Activated T-cell treated with anti-CD3 and anti-CD28 coated beads, Interleukin-2, amount 50 U/mL, for 24 hours (primary cell): ENCODE measurements around the gene ASTN2.

ENCODE experiments used
- DNase-seq: peaks from one replicate; pipeline ENCODE4 v3.0.0-alpha.2; 2020
- H3K27ac Mint-ChIP-seq: 2 replicates; pipeline ENCODE4 v1.8.0; 2020; ENCODE audit warnings: mild to moderate bottlenecking, mixed read lengths
- H3K27me3 Mint-ChIP-seq: 2 replicates; pipeline ENCODE4 v1.8.0; 2020; ENCODE audit warnings: mixed read lengths
- H3K36me3 Mint-ChIP-seq: 2 replicates; pipeline ENCODE4 v1.8.0; 2020; ENCODE audit warnings: low read depth, mixed read lengths
- H3K4me1 Mint-ChIP-seq: 2 replicates; pipeline ENCODE4 v1.8.0; 2020; ENCODE audit warnings: low read depth, mixed read lengths
- H3K4me3 Mint-ChIP-seq: 2 replicates; pipeline ENCODE4 v1.8.0; 2020; ENCODE audit warnings: mild to moderate bottlenecking, moderate library complexity, mixed read lengths
- H3K9me3 Mint-ChIP-seq: 2 replicates; pipeline ENCODE4 v1.8.0; 2020; ENCODE audit warnings: mixed read lengths

The ASTN2 gene

GRCh38 chr9:117359910-117360309 is 54.9 kb downstream of the ASTN2 start:
- no peak for DNase-seq
- Mint-ChIP-seq H3K27ac (no peak overlapping the region), H3K36me3 (no peaks in the 10 kb centered on the region), H3K9me3 (peaks cover 3% of the 10 kb centered on the region), H3K4me1 (no peaks in the 10 kb centered on the region), H3K27me3 (no peaks in the 10 kb centered on the region), H3K4me3 (no peak overlapping the region)

GRCh38 chr9:117355542-117355941 is 59.3 kb downstream of the ASTN2 start:
- Mint-ChIP-seq H3K4me3 (no peak overlapping the region), H3K36me3 (no peaks in the 10 kb centered on the region), H3K27ac (no peak overlapping the region), H3K27me3 (no peaks in the 10 kb centered on the region), H3K9me3 (peaks cover 4% of the 10 kb centered on the region), H3K4me1 (no peaks in the 10 kb centered on the region)
- DNase-seq = no peak

- H3K9me3 Mint-ChIP-seq = peaks cover 4% of the 10 kb centered on the region
- no peak overlapping the region for H3K4me3 Mint-ChIP-seq
- H3K36me3 Mint-ChIP-seq = no peaks in the 10 kb centered on the region
- H3K4me1 Mint-ChIP-seq = no peaks in the 10 kb centered on the region
- no peak overlapping the region for H3K27ac Mint-ChIP-seq
- H3K27me3 Mint-ChIP-seq = no peaks in the 10 kb centered on the region
- no peak for DNase-seq
These were observed 59.9 kb downstream of the ASTN2 start for GRCh38 chr9:117354997-117355396.

- Mint-ChIP-seq H3K27me3 (no peaks in the 10 kb centered on the region), H3K4me1 (no peaks in the 10 kb centered on the region), H3K27ac (no peak overlapping the region), H3K36me3 (no peaks in the 10 kb centered on the region), H3K9me3 (peaks cover 4% of the 10 kb centered on the region), H3K4me3 (no peak overlapping the region)
- DNase-seq = no peak
These were observed 60.5 kb downstream of the ASTN2 start for GRCh38 chr9:117354244-117354847.

GRCh38 chr9:117344892-117345660 is 69.8 kb downstream of the ASTN2 start:
- Mint-ChIP-seq H3K36me3 (no peaks in the 10 kb centered on the region), H3K27me3 (no peaks in the 10 kb centered on the region), H3K4me3 (no peak overlapping the region), H3K4me1 (peaks cover 3% of the 10 kb centered on the region), H3K27ac (no peak overlapping the region), H3K9me3 (no peaks in the 10 kb centered on the region)
- DNase-seq = no peak

GRCh38 chr9:117343427-117343826 is 71.4 kb downstream of the ASTN2 start:
- H3K4me1 Mint-ChIP-seq = peaks cover 3% of the 10 kb centered on the region
- no peaks in the 10 kb centered on the region for H3K27me3 Mint-ChIP-seq
- H3K9me3 Mint-ChIP-seq = no peaks in the 10 kb centered on the region
- H3K27ac Mint-ChIP-seq = no peak overlapping the region
- no peak overlapping the region for H3K4me3 Mint-ChIP-seq
- no peak for DNase-seq
- H3K36me3 Mint-ChIP-seq = no peaks in the 10 kb centered on the region

- DNase-seq = no peak
- H3K4me1 Mint-ChIP-seq = peaks cover 3% of the 10 kb centered on the region
- H3K36me3 Mint-ChIP-seq = no peaks in the 10 kb centered on the region
- no peaks in the 10 kb centered on the region for H3K27me3 Mint-ChIP-seq
- no peak overlapping the region for H3K4me3 Mint-ChIP-seq
- H3K27ac Mint-ChIP-seq = no peak overlapping the region
- H3K9me3 Mint-ChIP-seq = peaks cover 7% of the 10 kb centered on the region
These were observed 73.7 kb downstream of the ASTN2 start for GRCh38 chr9:117341151-117341550.

GRCh38 chr9:117340422-117340821 is 74.4 kb downstream of the ASTN2 start:
- H3K4me1 Mint-ChIP-seq = peaks cover 3% of the 10 kb centered on the region
- DNase-seq = no peak
- peaks cover 7% of the 10 kb centered on the region for H3K9me3 Mint-ChIP-seq
- no peaks in the 10 kb centered on the region for H3K27me3 Mint-ChIP-seq
- H3K4me3 Mint-ChIP-seq = no peak overlapping the region
- H3K36me3 Mint-ChIP-seq = no peaks in the 10 kb centered on the region
- H3K27ac Mint-ChIP-seq = no peak overlapping the region

GRCh38 chr9:117335837-117336433 is 78.9 kb downstream of the ASTN2 start:
- H3K36me3 Mint-ChIP-seq = no peaks in the 10 kb centered on the region
- no peaks in the 10 kb centered on the region for H3K27me3 Mint-ChIP-seq
- peaks cover 9% of the 10 kb centered on the region for H3K9me3 Mint-ChIP-seq
- H3K4me3 Mint-ChIP-seq = no peak overlapping the region
- DNase-seq = no peak
- no peak overlapping the region for H3K27ac Mint-ChIP-seq
- H3K4me1 Mint-ChIP-seq = no peaks in the 10 kb centered on the region

- H3K4me1 Mint-ChIP-seq = no peaks in the 10 kb centered on the region
- H3K9me3 Mint-ChIP-seq = peaks cover 9% of the 10 kb centered on the region
- H3K27me3 Mint-ChIP-seq = no peaks in the 10 kb centered on the region
- no peak overlapping the region for H3K4me3 Mint-ChIP-seq
- H3K36me3 Mint-ChIP-seq = no peaks in the 10 kb centered on the region
- no peak for DNase-seq
- H3K27ac Mint-ChIP-seq = no peak overlapping the region
These were observed 80.8 kb downstream of the ASTN2 start for GRCh38 chr9:117334101-117334500.

- Mint-ChIP-seq H3K9me3 (no peaks in the 10 kb centered on the region), H3K36me3 (no peaks in the 10 kb centered on the region), H3K27ac (no peak overlapping the region), H3K27me3 (no peaks in the 10 kb centered on the region), H3K4me1 (no peaks in the 10 kb centered on the region), H3K4me3 (no peak overlapping the region)
- no peak for DNase-seq
These were observed 89.0 kb downstream of the ASTN2 start for GRCh38 chr9:117325831-117326230.

- no peaks in the 10 kb centered on the region for H3K36me3 Mint-ChIP-seq
- H3K4me1 Mint-ChIP-seq = no peaks in the 10 kb centered on the region
- H3K27me3 Mint-ChIP-seq = no peaks in the 10 kb centered on the region
- H3K9me3 Mint-ChIP-seq = no peaks in the 10 kb centered on the region
- no peak overlapping the region for H3K27ac Mint-ChIP-seq
- H3K4me3 Mint-ChIP-seq = no peak overlapping the region
- no peak for DNase-seq
These were observed 89.6 kb downstream of the ASTN2 start for GRCh38 chr9:117325110-117325731.

- H3K27ac Mint-ChIP-seq = no peak overlapping the region
These were observed 91.5 kb downstream of the ASTN2 start for GRCh38 chr9:117323390-117323789.

GRCh38 chr9:117317192-117317591 is 97.7 kb downstream of the ASTN2 start:
- Mint-ChIP-seq H3K9me3 (no peaks in the 10 kb centered on the region), H3K36me3 (no peaks in the 10 kb centered on the region), H3K27ac (no peak overlapping the region), H3K4me1 (no peaks in the 10 kb centered on the region), H3K4me3 (no peak overlapping the region), H3K27me3 (no peaks in the 10 kb centered on the region)
- no peak for DNase-seq

More at GRCh38 chr9:117323390-117323789, 91.5 kb downstream of the ASTN2 start:
- H3K4me3 Mint-ChIP-seq = no peak overlapping the region
- H3K9me3 Mint-ChIP-seq = no peaks in the 10 kb centered on the region
- H3K4me1 Mint-ChIP-seq = no peaks in the 10 kb centered on the region
- DNase-seq = no peak
- no peaks in the 10 kb centered on the region for H3K27me3 Mint-ChIP-seq
- H3K36me3 Mint-ChIP-seq = no peaks in the 10 kb centered on the region

- no peaks in the 10 kb centered on the region for H3K9me3 Mint-ChIP-seq
- H3K36me3 Mint-ChIP-seq = no peaks in the 10 kb centered on the region
These were observed 99.6 kb downstream of the ASTN2 start for GRCh38 chr9:117315236-117315635.

More at GRCh38 chr9:117315236-117315635, 99.6 kb downstream of the ASTN2 start:
- Mint-ChIP-seq H3K4me3 (no peak overlapping the region), H3K27ac (no peak overlapping the region), H3K27me3 (no peaks in the 10 kb centered on the region), H3K4me1 (no peaks in the 10 kb centered on the region)
- no peak for DNase-seq
